ENCODE results near the gene GRK3. TPM values are rescaled to one million over a fixed set of nuclear protein-coding genes. Genes with fewer than 3 reads are reported as not detected.
A peak's percentile ranks its signal among the peaks of the same experiment; 100 is the strongest.

Gene GRK3
- total RNA-seq, 1 donor from 2014 or later, result 4.0 TPM

GRCh38 chr22:25736378-25737011 is 172.0 kb downstream of the GRK3 start:
- intact Hi-C loops (cut with DNase I), result no loop called here
- DNase-seq (ENCODE audit: missing footprints) (no peak), ATAC-seq (no peak)

GRCh38 chr22:25739659-25740344 is 175.3 kb downstream of the GRK3 start:
- ATAC-seq, result no peak
- intact Hi-C loops (cut with DNase I), result no loop called here
- DNase-seq (ENCODE audit: missing footprints), result no peak

GRCh38 chr22:25741692-25742626 is 177.5 kb downstream of the GRK3 start, which contains the start of gene MYO18B:
TSS of gene MYO18B (plus strand) at chr22:25742188. CDS start at chr22:25761093, 18,905 bp downstream.
- DNase-seq (ENCODE audit: missing footprints) (peak; percentile 80), ATAC-seq (peak; percentile 94)
- intact Hi-C loops (cut with DNase I), result no loop called here

GRCh38 chr22:25742918-25743708 is 178.6 kb downstream of the GRK3 start:
- intact Hi-C loops (cut with DNase I), result no loop called here
- no peak for ATAC-seq
- no peak for DNase-seq (ENCODE audit: missing footprints)

- no peak for ATAC-seq
- no peak for DNase-seq (ENCODE audit: missing footprints)
- intact Hi-C loops (cut with DNase I), result no loop called here
Observed at GRCh38 chr22:25744694-25745093, 180.2 kb downstream of the GRK3 start.

- DNase-seq (ENCODE audit: missing footprints) (no peak), ATAC-seq (no peak)
- intact Hi-C loops (cut with DNase I), result no loop called here
Observed at GRCh38 chr22:25745341-25746011, 181.0 kb downstream of the GRK3 start.

- intact Hi-C loops (cut with DNase I), result no loop called here
- no peak for ATAC-seq
Observed at GRCh38 chr22:25746012-25746373, 181.5 kb downstream of the GRK3 start.

GRCh38 chr22:25747245-25747944 is 182.9 kb downstream of the GRK3 start:
- DNase-seq (ENCODE audit: missing footprints) (no peak), ATAC-seq (peak; percentile 41)
- intact Hi-C loops (cut with DNase I), result no loop called here

More at GRCh38 chr22:25746012-25746373, 181.5 kb downstream of the GRK3 start:
- DNase-seq (ENCODE audit: missing footprints), result no peak

- ATAC-seq (no peak), DNase-seq (ENCODE audit: missing footprints) (no peak)
- intact Hi-C loops (cut with DNase I), result no loop called here
Observed at GRCh38 chr22:25748140-25748539, 183.7 kb downstream of the GRK3 start.

- DNase-seq (ENCODE audit: missing footprints), result no peak
- intact Hi-C loops (cut with DNase I), result no loop called here
- no peak for ATAC-seq
Observed at GRCh38 chr22:25748704-25749103, 184.2 kb downstream of the GRK3 start.

- intact Hi-C loops (cut with DNase I), result no loop called here
- DNase-seq (ENCODE audit: missing footprints) (no peak), ATAC-seq (no peak)
Observed at GRCh38 chr22:25749420-25750169, 185.1 kb downstream of the GRK3 start.

- DNase-seq (ENCODE audit: missing footprints) (no peak), ATAC-seq (no peak)
- intact Hi-C loops (cut with DNase I), result no loop called here
Observed at GRCh38 chr22:25750569-25751173, 186.2 kb downstream of the GRK3 start.

- ATAC-seq (no peak), DNase-seq (ENCODE audit: missing footprints) (no peak)
- intact Hi-C loops (cut with DNase I), result no loop called here
Observed at GRCh38 chr22:25751174-25751581, 186.7 kb downstream of the GRK3 start.

GRCh38 chr22:25752615-25753214 is 188.2 kb downstream of the GRK3 start:
- no peak for ATAC-seq
- DNase-seq (ENCODE audit: missing footprints), result no peak

GRCh38 chr22:25753252-25753651 is 188.8 kb downstream of the GRK3 start:
- ATAC-seq, result no peak
- no peak for DNase-seq (ENCODE audit: missing footprints)

More at GRCh38 chr22:25752615-25753214, 188.2 kb downstream of the GRK3 start:
- intact Hi-C loops (cut with DNase I), result no loop called here

GRCh38 chr22:25754527-25755202 is 190.2 kb downstream of the GRK3 start:
- DNase-seq (ENCODE audit: missing footprints), result peak; percentile 87
- intact Hi-C loops (cut with DNase I), result no loop called here
- ATAC-seq, result peak; percentile 90

More at GRCh38 chr22:25753252-25753651, 188.8 kb downstream of the GRK3 start:
- intact Hi-C loops (cut with DNase I), result no loop called here

Data from Right ventricle myocardium inferior (tissue), 1 donor.